ENCODE data around the gene CLEC2A. TPM values are rescaled to one million over a fixed set of nuclear protein-coding genes. Genes with fewer than 3 reads are reported as not detected.

The CLEC2A gene
- total RNA-seq, 3 donors from 2014 or later: not detected

Other genes starting within 250 kb of the CLEC2A start
- 10 to 100 TPM in 2 of 3 donors, 1 to 10 TPM in 1; 9.8 to 14.8 (median 12.1) TPM for gene CLECL1, start 199.3 kb downstream of the CLEC2A start, total RNA-seq
- gene CD69, start 171.5 kb downstream of the CLEC2A start, total RNA-seq: 100 to 1,000 TPM; 253 to 322 (median 318) TPM
- gene KLRF1, start 104.9 kb downstream of the CLEC2A start, total RNA-seq: not detected
- gene CLEC2B, start 63.0 kb downstream of the CLEC2A start, total RNA-seq: 10 to 100 TPM in 1 of 3 donors, 1 to 10 TPM in 2; 8.4 to 13.7 (median 8.9) TPM
- gene KLRF2, start 50.9 kb downstream of the CLEC2A start, total RNA-seq: not detected
- not detected for gene CLEC12A, start 39.0 kb upstream of the CLEC2A start, total RNA-seq
- gene CLEC1B, start 66.8 kb upstream of the CLEC2A start, total RNA-seq: not detected
- not detected for gene CLEC12B, start 78.3 kb upstream of the CLEC2A start, total RNA-seq
- gene CLEC9A, start 98.3 kb upstream of the CLEC2A start, total RNA-seq: not detected
- not detected for gene CLEC1A, start 166.6 kb upstream of the CLEC2A start, total RNA-seq
- under 1 TPM in 2 of 3 donors, not detected in 1; 0.16 to 0.69 TPM for gene CLEC7A, start 197.8 kb upstream of the CLEC2A start, total RNA-seq
- not detected for gene OLR1, start 239.8 kb upstream of the CLEC2A start, total RNA-seq
- gene TMEM52B, start 246.7 kb upstream of the CLEC2A start, total RNA-seq: not detected